ENCODE measurements around the gene C19orf53. TPM values are rescaled to one million over a fixed set of nuclear protein-coding genes. Genes with fewer than 3 reads are reported as not detected.

C19orf53 gene
- total RNA-seq, 1 donor from 2014 or later = 163 TPM

DNA sequence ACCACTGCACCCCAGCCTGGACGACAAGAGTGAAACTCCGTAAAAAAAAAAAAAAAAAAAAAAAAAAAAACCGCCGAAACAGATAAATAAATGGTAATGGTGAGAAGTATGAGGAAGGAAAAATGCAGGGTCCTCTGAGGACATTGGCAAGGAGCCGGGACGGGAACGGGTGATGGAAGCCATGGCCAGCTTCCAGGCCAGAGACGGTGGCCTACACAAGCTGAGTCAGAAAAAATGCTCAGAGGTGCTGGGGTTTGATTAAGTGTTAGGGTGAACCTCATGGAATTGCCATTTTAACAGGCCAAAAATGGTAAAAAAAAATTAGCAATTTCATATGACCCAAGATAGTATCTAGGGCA is 20.1 kb downstream of the C19orf53 start:
- peak; percentile 54 to 94 for DNase-seq (ENCODE audit: low spot score in 2 of 2)
- Histone ChIP-seq H3K9me3 (no peaks in the 10 kb centered on the region), H3K4me3 (peak overlapping the region; percentile 86 to 88)

DNA sequence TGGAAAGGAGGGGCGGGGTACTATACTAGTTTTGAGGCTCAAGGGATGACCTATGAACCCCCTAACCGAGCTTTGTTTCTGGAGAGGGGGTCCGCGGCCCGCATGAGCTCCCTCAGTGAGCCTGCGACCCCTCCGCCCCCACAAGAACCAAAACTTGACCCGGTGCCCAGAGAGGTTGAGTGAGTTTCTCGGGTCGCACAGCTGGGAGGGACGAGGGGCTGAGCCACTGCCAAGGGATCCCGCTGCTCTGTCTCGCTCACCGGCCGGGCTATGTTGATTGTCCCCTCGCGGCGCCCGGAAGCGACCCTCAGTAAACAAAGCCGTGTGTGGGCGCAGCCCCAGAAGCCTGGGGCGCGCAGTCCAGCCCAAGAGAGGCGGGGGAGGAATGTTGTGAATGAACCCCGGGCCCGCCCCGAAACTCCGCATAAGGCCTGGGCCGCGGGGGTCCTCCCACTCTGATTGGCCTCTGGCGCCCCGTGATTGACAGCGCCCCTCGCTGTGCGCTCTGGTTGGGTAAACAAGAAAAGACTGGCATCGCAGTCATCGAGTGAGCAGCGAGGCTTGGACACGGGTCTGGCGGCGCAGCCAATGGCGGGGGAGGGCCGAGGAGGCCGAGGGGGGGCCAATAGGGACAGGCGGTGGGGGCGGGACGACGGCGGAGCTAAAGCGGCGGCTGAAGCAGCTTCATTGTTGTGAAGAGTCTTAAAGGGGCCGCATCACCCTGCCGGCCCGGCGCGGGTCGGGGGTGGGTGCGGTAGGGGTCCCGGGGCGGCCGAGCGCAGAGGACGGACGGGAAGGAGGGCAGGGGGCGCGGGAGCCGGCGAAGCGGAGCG is 20.7 kb downstream of the C19orf53 start, which contains the start of gene ZSWIM4:
Gene ZSWIM4, plus strand, starts transcription at position 687 of the 833 bp plus-strand sequence. CDS start 206 bp downstream, outside the sequence.
- TF ChIP-seq, protein P1, sequence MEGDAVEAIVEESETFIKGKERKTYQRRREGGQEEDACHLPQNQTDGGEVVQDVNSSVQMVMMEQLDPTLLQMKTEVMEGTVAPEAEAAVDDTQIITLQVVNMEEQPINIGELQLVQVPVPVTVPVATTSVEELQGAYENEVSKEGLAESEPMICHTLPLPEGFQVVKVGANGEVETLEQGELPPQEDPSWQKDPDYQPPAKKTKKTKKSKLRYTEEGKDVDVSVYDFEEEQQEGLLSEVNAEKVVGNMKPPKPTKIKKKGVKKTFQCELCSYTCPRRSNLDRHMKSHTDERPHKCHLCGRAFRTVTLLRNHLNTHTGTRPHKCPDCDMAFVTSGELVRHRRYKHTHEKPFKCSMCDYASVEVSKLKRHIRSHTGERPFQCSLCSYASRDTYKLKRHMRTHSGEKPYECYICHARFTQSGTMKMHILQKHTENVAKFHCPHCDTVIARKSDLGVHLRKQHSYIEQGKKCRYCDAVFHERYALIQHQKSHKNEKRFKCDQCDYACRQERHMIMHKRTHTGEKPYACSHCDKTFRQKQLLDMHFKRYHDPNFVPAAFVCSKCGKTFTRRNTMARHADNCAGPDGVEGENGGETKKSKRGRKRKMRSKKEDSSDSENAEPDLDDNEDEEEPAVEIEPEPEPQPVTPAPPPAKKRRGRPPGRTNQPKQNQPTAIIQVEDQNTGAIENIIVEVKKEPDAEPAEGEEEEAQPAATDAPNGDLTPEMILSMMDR (IDR thresholded peaks at IDR 0.05) = no peak

More for the DNA sequence above, 20.1 kb downstream of the C19orf53 start:
- Histone ChIP-seq H3K4me1 (peaks cover 7 to 35% of the 10 kb centered on the region in 2 donors), H3K36me3 (no peaks in the 10 kb centered on the region), H3K27me3 (no peaks in the 10 kb centered on the region), H3K27ac (peak overlapping the region; percentile 92 to 96)
- TF ChIP-seq, protein P1 (IDR thresholded peaks at IDR 0.05) = no peak
- intact Hi-C loops (cut with DNase I) = loop anchor here (2.0 kb wide), 2 partner anchors 14 to 66 kb away; no protein-coding TSS in a partner anchor

DNA sequence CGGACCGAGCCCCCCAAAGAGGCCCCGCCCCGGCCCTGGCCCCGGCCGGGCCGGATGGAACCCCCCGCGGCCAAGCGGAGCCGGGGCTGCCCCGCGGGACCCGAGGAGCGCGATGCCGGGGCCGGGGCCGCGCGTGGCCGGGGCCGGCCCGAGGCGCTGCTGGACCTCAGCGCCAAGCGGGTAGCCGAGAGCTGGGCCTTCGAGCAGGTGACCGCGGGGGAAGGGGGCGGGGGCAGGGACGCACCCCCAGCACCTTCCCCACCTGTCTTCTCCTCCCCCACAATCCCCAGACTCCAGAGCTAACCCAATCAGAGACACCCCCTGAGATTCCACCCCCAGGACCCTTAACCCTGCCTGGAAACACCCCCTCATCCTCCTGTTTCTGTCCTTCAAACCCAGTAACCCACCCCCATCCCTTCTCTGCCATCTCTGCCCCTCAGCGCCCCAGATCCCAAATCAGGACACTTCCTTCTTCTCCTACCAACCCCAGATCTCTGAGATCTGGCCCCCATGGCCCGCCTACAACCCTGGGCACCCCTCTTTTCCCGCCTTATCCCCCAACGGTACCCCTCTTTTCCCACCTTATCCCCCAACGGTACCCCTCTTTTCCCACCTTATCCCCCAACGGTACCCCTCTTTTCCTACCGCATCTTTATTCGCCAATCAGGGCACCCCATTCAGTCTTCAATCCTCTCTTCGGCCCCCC is 21.5 kb downstream of the C19orf53 start:
- Histone ChIP-seq H3K4me3 (peak overlapping the region; percentile 86 to 88), H3K27ac (peak overlapping the region; percentile 92 to 93), H3K27me3 (no peaks in the 10 kb centered on the region), H3K36me3 (no peaks in the 10 kb centered on the region), H3K4me1 (peaks cover 7 to 30% of the 10 kb centered on the region in 2 donors), H3K9me3 (no peaks in the 10 kb centered on the region)
- TF ChIP-seq, protein P1 (IDR thresholded peaks at IDR 0.05) = no peak
- peak in 1 of 2 donors; percentile 67 for DNase-seq (ENCODE audit: low spot score in 2 of 2)
- intact Hi-C loops (cut with DNase I) = loop anchor here (1.0 to 5.0 kb wide), 7 partner anchors 15 to 643 kb away; partner anchors contain the start of genes IER2, RFX1 and STX10

More for the DNA sequence above, 20.7 kb downstream of the C19orf53 start, which contains the start of gene ZSWIM4:
- Histone ChIP-seq H3K4me1 (peaks cover 7 to 30% of the 10 kb centered on the region in 2 donors), H3K27ac (peak within 1 kb of the TSS; percentile 92 to 96), H3K36me3 (no peaks in the 10 kb centered on the region), H3K4me3 (peak within 1 kb of the TSS; percentile 86 to 88), H3K9me3 (no peaks in the 10 kb centered on the region), H3K27me3 (no peaks in the 10 kb centered on the region)
- peak; percentile 98 to 100 for DNase-seq (ENCODE audit: low spot score in 2 of 2)
- intact Hi-C loops (cut with DNase I) = loop anchor here (2.0 to 5.0 kb wide), 5 partner anchors 14 to 643 kb away; partner anchors contain the start of genes IER2, RFX1 and STX10

GRCh38 chr19:13796301-13797057 is 22.2 kb downstream of the C19orf53 start:
- intact Hi-C loops (cut with DNase I) = loop anchor here (1.0 to 5.0 kb wide), 5 partner anchors 24 to 644 kb away; partner anchors contain the start of genes IER2, RFX1 and STX10
- Histone ChIP-seq H3K9me3 (no peaks in the 10 kb centered on the region), H3K36me3 (no peaks in the 10 kb centered on the region), H3K27ac (peak overlapping the region; percentile 92 to 93), H3K4me1 (peaks cover 7 to 30% of the 10 kb centered on the region in 2 donors), H3K4me3 (peak overlapping the region; percentile 86 to 88), H3K27me3 (no peaks in the 10 kb centered on the region)
- peak; percentile 59 to 95 for DNase-seq (ENCODE audit: low spot score in 2 of 2)
- TF ChIP-seq, protein P1 (IDR thresholded peaks at IDR 0.05) = peak in 1 of 3 experiments; percentile 18

GRCh38 chr19:13797058-13797440 is 22.8 kb downstream of the C19orf53 start:
- Histone ChIP-seq H3K4me1 (peaks cover 7 to 30% of the 10 kb centered on the region in 2 donors), H3K27ac (peak overlapping the region; percentile 92 to 93), H3K27me3 (no peaks in the 10 kb centered on the region), H3K4me3 (peak overlapping the region; percentile 86 to 88), H3K9me3 (no peaks in the 10 kb centered on the region), H3K36me3 (no peaks in the 10 kb centered on the region)
- intact Hi-C loops (cut with DNase I) = loop anchor here (2.0 to 5.0 kb wide), 4 partner anchors 24 to 645 kb away; partner anchors contain the start of genes IER2, RFX1 and STX10
- TF ChIP-seq, protein P1 (IDR thresholded peaks at IDR 0.05) = no peak
- DNase-seq (ENCODE audit: low spot score in 2 of 2) = no peak

Measured in ascending aorta (tissue), 2 donors.